Measurements from ENCODE around the gene TRIP4. TPM values are rescaled to one million over a fixed set of nuclear protein-coding genes. Genes with fewer than 3 reads are reported as not detected.

The TRIP4 gene
- total and polyA plus RNA-seq, 12 donors, result 5.6 to 56.7 (median 18.2) TPM

GRCh38 chr15:64476550-64476949, 88.9 kb downstream of the TRIP4 start:
- no peak for DNase-seq
- TF ChIP-seq POLR2A (IDR thresholded peaks at IDR 0.05) (no peak), CTCF (IDR thresholded peaks at IDR 0.05) (no peak)
- no peak overlapping the region for H3K4me3 ChIP-seq
- WGBS, 4 donors, result 84 to 94% (median 93%) methylated on average over 1 of the region's 1 CpG
- no peaks in the 10 kb centered on the region for H3K9me3 ChIP-seq (replicated peaks in 1 of 3)
- no peaks in the 10 kb centered on the region for H3K36me3 ChIP-seq (replicated peaks in 1 of 2)
- no peak overlapping the region for H3K27ac ChIP-seq
- peaks cover 0 to 21% of the 10 kb centered on the region in 2 donors for H3K4me1 ChIP-seq (replicated peaks in 1 of 2)
- no peaks in the 10 kb centered on the region for H3K27me3 ChIP-seq
- intact Hi-C loops (cut with DNase I), result no loop called here

DNA sequence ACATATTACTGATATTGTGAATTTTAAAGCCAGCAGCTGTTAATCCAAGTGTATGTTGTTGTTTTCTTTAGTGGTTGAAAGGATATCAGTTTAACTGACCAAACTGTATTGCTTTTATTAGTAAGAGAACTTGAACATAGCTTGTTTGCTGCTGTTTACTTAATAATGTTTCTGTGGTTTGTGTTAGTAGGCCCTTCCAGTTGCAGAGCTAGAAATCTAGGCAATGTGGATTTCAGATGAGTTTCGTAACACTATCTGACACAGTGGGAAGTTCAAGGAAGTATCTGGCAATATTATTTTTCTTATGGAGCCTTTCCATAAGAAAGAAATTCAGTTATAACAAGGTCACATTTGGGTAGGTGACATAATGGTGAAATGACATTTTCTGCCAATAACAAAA, 91.2 kb downstream of the TRIP4 start:
- 3 to 26% (median 16%) methylated on average over 1 of the region's 1 CpG for WGBS, 4 donors
- H3K4me1 ChIP-seq (replicated peaks in 1 of 2), result peaks cover 0 to 26% of the 10 kb centered on the region in 2 donors

DNA sequence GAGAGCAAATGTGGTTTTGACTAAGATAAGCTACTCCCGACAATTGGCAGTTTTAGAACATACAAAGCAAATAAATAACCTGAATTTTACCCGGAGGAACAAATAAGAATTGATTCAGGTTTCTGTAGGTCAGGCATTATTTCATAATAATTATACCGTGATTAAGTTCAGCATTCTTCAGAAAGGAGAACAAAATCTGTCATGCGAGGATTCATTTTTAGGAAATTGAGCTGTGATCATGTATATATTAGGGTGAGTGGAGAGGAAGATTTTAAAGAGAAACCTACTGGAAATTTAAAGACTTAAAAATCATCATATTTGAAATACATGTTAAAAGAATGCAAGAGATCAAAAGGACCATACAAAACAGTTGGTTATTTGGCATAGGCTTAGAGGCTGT, 93.3 kb downstream of the TRIP4 start:
- 38 to 46% (median 41%) methylated on average over 4 of the region's 4 CpGs for WGBS, 4 donors
- Histone ChIP-seq H3K4me3 (no peak overlapping the region), H3K36me3 (replicated peaks in 1 of 2) (no peaks in the 10 kb centered on the region), H3K27ac (no peak overlapping the region), H3K4me1 (replicated peaks in 1 of 2) (peaks cover 0 to 26% of the 10 kb centered on the region in 2 donors), H3K9me3 (replicated peaks in 1 of 3) (no peaks in the 10 kb centered on the region), H3K27me3 (no peaks in the 10 kb centered on the region)
- TF ChIP-seq CTCF (IDR thresholded peaks at IDR 0.05) (no peak), POLR2A (IDR thresholded peaks at IDR 0.05) (no peak)
- intact Hi-C loops (cut with DNase I), result no loop called here
- DNase-seq, result no peak

More for the DNA sequence above, 91.2 kb downstream of the TRIP4 start:
- DNase-seq, result no peak
- no peak for TF ChIP-seq POLR2A (IDR thresholded peaks at IDR 0.05)
- Histone ChIP-seq H3K4me3 (no peak overlapping the region), H3K9me3 (replicated peaks in 1 of 3) (no peaks in the 10 kb centered on the region), H3K27me3 (no peaks in the 10 kb centered on the region), H3K27ac (no peak overlapping the region), H3K36me3 (replicated peaks in 1 of 2) (no peaks in the 10 kb centered on the region)
- intact Hi-C loops (cut with DNase I), result no loop called here

- no peak overlapping the region for H3K4me3 ChIP-seq
- no peaks in the 10 kb centered on the region for H3K9me3 ChIP-seq (replicated peaks in 1 of 3)
- H3K27ac ChIP-seq, result no peak overlapping the region
- no peak for TF ChIP-seq POLR2A (IDR thresholded peaks at IDR 0.05)
- no peak for TF ChIP-seq CTCF (IDR thresholded peaks at IDR 0.05)
- H3K36me3 ChIP-seq (replicated peaks in 1 of 2), result no peaks in the 10 kb centered on the region
- intact Hi-C loops (cut with DNase I), result no loop called here
- H3K27me3 ChIP-seq, result no peaks in the 10 kb centered on the region
- no peak for DNase-seq
- peaks cover 0 to 23% of the 10 kb centered on the region in 2 donors for H3K4me1 ChIP-seq (replicated peaks in 1 of 2)
Measured at GRCh38 chr15:64483749-64484148, 96.1 kb downstream of the TRIP4 start.

- Histone ChIP-seq H3K36me3 (replicated peaks in 1 of 2) (no peaks in the 10 kb centered on the region), H3K4me1 (replicated peaks in 1 of 2) (peaks cover 0 to 10% of the 10 kb centered on the region in 2 donors), H3K9me3 (replicated peaks in 1 of 3) (no peaks in the 10 kb centered on the region), H3K27ac (no peak overlapping the region), H3K27me3 (no peaks in the 10 kb centered on the region), H3K4me3 (no peak overlapping the region)
- no peak for DNase-seq
- intact Hi-C loops (cut with DNase I), result no loop called here
- TF ChIP-seq POLR2A (IDR thresholded peaks at IDR 0.05) (no peak), CTCF (IDR thresholded peaks at IDR 0.05) (no peak)
Measured at GRCh38 chr15:64485796-64486195, 98.2 kb downstream of the TRIP4 start.

Measured in adrenal gland (tissue), 12 donors.